Body of pancreas (tissue), 4 donors: Measurements from ENCODE around the gene TFAP2D. TPM values are rescaled to one million over a fixed set of nuclear protein-coding genes. Genes with fewer than 3 reads are reported as not detected.

ENCODE experiments used
- ATAC-seq: fragments of 150-250 bp; one replicate; pipeline ENCODE4 v1.9.1; 2016
- DNase-seq, 4 donors: peaks; one replicate each; pipeline ENCODE4 v3.0.0-alpha.2; 2019
- H3K27ac ChIP-seq, 4 donors: fragments of 200-600 bp; sonication (generic); 1 replicate in 3 of 4; 2 replicates in 1 of 4; pipeline versions ENCODE4 v1.5.1 to v1.6.1; 2016 to 2019; ENCODE audit warnings: mild to moderate bottlenecking in 1 of 4, mixed read lengths in 1 of 4, moderate library complexity in 1 of 4
- H3K27me3 ChIP-seq, 2 donors: fragments of 200-600 bp; sonication (generic); one replicate each; pipeline ENCODE4 v1.6.0; 2016; ENCODE audit warnings: mild to moderate bottlenecking in 1 of 2
- H3K36me3 ChIP-seq, 2 donors: fragments of 200-600 bp; sonication (generic); replicated peaks in 1 of 2; 2 replicates each; pipeline ENCODE4 v1.5.1; 2016; ENCODE audit warnings: low read depth in 2 of 2; ENCODE audit not compliant: insufficient read depth in 1 of 2
- H3K4me1 ChIP-seq: fragments of 200-600 bp; sonication (generic); one replicate; pipeline ENCODE4 v1.6.0; 2016
- H3K4me3 ChIP-seq, 2 donors: fragments of 200-600 bp; sonication (generic); 1 replicate in 1 of 2; 2 replicates in 1 of 2; pipeline ENCODE4 v1.5.1; 2016 to 2019
- H3K9me3 ChIP-seq, 3 donors: fragments of 200-600 bp; sonication (generic); 1 replicate in 2 of 3; 2 replicates in 1 of 3; pipeline ENCODE4 v1.5.1; 2016
- POLR2A ChIP-seq, 3 donors: fragments of 450-650 bp; IDR thresholded peaks; one replicate each; pipeline ENCODE4 v1.6.1; 2016; ENCODE audit warnings: antibody characterized with exemption in 3 of 3, mild to moderate bottlenecking in 2 of 3
- WGBS, 2 donors: methylation state at CpG; one replicate each; pipeline ENCODE4 v1.1.5; 2017; 5-methylcytosine and 5-hydroxymethylcytosine counted together
- intact Hi-C: fragments of 100-400 bp; cut with DNase I; formaldehyde crosslinking; loops from one replicate; pipeline ENCODE4 v1.15.1; 2023
- total RNA-seq, 2 donors: library from RNA; depleted of rRNA; stranded (reverse); fragments of >200 nt; gene quantifications; one replicate each; pipeline ENCODE4 v1.1.0, GENCODE V29; 2016
- TF ChIP-seq, protein P1 (sequence below), 7 experiments: fragments of 450-650 bp in 4 of 7; fragments of 200-600 bp in 3 of 7; sonication (generic) in 3 of 7; IDR thresholded peaks; one replicate each; pipeline ENCODE4 v1.5.1; 2016 to 2019; ENCODE audit warnings: antibody characterized with exemption in 7 of 7

TFAP2D gene
- total RNA-seq, 2 donors from 2014 or later, result not detected

DNA sequence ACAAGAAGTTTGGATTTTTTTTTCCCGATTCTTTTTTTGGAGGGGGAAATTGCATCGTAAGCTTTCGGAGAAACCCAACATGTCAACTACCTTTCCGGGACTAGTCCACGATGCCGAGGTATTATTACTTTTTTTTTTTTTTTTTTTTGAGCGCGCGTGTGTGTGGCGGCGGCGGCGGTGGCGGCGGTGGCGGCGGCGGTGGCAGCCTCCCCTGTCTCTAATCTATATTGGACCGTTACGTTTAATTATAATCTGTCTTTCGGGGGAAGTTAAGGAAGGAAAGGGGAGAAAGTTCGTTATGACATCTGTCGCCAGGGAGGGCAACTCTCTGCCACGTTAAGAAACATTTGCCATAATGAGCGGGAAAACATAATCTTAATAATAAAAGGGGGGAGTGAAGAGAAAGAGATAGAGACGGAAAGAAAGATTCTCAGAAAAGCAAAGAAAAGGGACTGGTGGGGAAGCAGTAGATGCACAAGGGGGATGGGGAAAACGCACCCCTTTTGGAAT lies 706 bp downstream of the TFAP2D start:
- Histone ChIP-seq H3K36me3 (no peaks in the 10 kb centered on the region), H3K9me3 (no peaks in the 10 kb centered on the region), H3K4me1 (no peaks in the 10 kb centered on the region), H3K27ac (no peak overlapping the region), H3K4me3 (no peak overlapping the region), H3K27me3 (no peaks in the 10 kb centered on the region)
- 2% methylated on average over 27 of the region's 27 CpGs for WGBS, 2 donors
- DNase-seq (no peak), ATAC-seq (no peak)
- intact Hi-C loops, result no loop called here
- TF ChIP-seq POLR2A (IDR thresholded peaks at IDR 0.05), result no peak
- TF ChIP-seq, protein P1, sequence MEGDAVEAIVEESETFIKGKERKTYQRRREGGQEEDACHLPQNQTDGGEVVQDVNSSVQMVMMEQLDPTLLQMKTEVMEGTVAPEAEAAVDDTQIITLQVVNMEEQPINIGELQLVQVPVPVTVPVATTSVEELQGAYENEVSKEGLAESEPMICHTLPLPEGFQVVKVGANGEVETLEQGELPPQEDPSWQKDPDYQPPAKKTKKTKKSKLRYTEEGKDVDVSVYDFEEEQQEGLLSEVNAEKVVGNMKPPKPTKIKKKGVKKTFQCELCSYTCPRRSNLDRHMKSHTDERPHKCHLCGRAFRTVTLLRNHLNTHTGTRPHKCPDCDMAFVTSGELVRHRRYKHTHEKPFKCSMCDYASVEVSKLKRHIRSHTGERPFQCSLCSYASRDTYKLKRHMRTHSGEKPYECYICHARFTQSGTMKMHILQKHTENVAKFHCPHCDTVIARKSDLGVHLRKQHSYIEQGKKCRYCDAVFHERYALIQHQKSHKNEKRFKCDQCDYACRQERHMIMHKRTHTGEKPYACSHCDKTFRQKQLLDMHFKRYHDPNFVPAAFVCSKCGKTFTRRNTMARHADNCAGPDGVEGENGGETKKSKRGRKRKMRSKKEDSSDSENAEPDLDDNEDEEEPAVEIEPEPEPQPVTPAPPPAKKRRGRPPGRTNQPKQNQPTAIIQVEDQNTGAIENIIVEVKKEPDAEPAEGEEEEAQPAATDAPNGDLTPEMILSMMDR (IDR thresholded peaks at IDR 0.05), result no peak

DNA sequence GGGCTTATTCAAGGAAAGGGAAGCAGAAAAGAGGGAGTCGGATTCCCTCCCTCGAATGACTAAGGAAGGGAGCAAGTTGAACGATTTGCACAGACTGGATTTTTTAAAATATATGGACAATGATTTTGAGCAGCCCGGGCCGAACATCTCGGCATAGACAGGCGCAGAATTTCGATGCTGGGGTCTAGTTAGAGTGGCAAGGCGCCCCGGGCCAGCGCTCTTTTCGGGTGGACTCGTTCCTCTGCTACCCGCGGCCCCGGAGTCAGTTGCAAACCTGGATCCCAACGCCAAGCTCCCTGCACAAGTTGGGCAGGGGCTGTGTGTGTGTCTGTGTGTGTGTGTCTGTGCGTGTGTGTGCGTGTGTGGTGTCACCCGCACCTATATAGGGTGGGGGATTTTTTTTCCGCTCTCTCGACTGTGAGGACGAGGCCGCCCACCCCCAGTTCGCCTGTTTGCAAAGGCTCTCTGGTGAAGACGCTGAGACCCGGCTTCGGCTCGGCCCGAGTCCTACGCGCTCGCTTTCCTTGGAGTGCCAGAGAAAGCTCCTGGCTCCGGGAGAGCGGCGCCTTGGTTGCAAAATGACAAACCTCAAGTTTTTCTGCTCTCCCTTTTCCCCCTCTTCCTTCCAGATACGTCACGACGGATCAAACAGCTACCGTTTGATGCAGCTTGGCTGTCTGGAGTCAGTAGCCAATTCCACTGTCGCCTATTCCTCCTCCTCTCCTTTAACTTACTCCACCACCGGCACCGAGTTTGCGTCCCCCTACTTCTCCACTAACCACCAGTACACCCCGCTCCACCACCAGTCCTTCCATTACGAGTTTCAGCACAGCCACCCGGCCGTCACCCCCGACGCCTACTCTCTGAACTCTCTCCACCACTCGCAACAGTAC lies 1.4 kb downstream of the TFAP2D start:
- H3K27ac ChIP-seq, result no peak overlapping the region
- H3K4me1 ChIP-seq, result no peaks in the 10 kb centered on the region
- TF ChIP-seq, protein P1 (IDR thresholded peaks at IDR 0.05), result no peak
- TF ChIP-seq POLR2A (IDR thresholded peaks at IDR 0.05), result no peak
- DNase-seq (no peak), ATAC-seq (no peak)
- no peaks in the 10 kb centered on the region for H3K9me3 ChIP-seq
- no peaks in the 10 kb centered on the region for H3K27me3 ChIP-seq
- H3K36me3 ChIP-seq, result no peaks in the 10 kb centered on the region
- WGBS, 2 donors, result 2% methylated on average over 41 to 51 of the region's 51 CpGs
- H3K4me3 ChIP-seq, result no peak overlapping the region
- intact Hi-C loops, result no loop called here

DNA sequence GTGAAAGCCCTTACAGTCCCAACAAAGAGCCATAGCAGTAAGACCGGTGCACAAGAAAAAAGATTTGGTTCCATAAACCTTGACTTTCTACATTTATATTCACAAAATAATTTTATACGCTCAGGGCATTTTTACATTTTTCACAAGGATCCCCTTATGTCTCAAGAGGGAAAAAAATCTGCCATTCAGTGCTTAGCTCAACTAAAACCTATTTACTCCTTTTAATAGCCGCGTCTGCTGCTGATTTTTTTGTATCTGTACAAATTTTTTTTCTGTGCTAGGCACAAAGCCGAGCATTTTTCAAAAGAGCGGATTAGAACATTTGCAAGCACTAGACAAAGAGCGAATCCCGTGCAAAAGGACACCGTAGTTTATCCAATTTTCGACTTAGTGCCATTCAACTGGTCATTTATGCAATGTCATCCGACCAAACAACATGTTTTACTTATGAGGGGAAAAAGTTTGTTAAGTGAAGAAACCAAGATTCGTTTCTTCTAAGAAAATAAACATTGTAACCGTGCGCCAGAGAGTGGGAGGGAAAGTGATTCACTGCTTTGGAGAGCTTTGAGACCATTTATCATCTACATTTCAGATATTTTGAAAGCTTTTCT lies 3.7 kb downstream of the TFAP2D start:
- ATAC-seq, result no peak

DNA sequence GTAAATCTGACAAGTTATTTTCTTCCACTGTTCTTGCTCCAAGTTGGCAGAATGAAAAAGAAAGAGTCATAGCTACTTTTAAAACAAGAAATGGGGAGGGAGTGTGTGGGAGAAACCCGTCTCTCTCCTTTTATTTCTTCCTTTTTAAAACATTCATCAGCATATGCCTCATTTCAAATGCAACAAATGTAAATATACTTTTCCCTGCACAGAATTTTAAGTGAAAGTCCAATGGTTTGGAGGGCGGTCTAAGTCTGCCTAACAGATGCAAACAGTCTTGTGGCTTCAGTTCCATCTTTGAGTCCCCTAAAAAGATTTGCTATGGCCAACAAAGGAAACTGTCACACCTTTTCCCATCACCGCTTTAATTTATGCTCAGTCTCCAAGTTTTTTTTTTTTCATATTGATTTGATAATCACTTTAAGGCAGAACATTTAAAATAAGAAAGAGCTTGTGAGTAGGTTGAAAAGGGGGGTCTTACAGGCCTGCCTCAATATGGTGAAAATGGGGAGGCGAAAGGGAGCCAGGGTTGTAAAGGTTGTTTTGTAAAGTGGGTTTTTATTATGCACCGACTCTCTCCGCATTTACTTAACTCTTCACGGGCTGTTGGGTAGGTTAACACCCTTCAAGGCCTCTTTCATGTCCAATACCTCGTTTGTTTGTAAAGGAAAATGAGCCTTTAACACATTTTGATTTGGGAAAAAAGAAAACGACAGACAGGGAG lies 4.6 kb downstream of the TFAP2D start:
- Histone ChIP-seq H3K9me3 (no peaks in the 10 kb centered on the region), H3K36me3 (no peaks in the 10 kb centered on the region), H3K4me3 (no peak overlapping the region), H3K27me3 (no peaks in the 10 kb centered on the region), H3K27ac (no peak overlapping the region), H3K4me1 (no peaks in the 10 kb centered on the region)
- whole genome bisulfite sequencing, 2 donors, result 1% methylated on average over 9 of the region's 9 CpGs
- intact Hi-C loops, result no loop called here
- no peak for TF ChIP-seq POLR2A (IDR thresholded peaks at IDR 0.05)
- TF ChIP-seq, protein P1 (IDR thresholded peaks at IDR 0.05), result no peak
- ATAC-seq (no peak), DNase-seq (no peak)

More for the DNA sequence above, 3.7 kb downstream of the TFAP2D start:
- Histone ChIP-seq H3K4me1 (no peaks in the 10 kb centered on the region), H3K36me3 (no peaks in the 10 kb centered on the region), H3K4me3 (no peak overlapping the region), H3K27me3 (no peaks in the 10 kb centered on the region), H3K27ac (no peak overlapping the region), H3K9me3 (no peaks in the 10 kb centered on the region)
- TF ChIP-seq POLR2A (IDR thresholded peaks at IDR 0.05), result no peak
- TF ChIP-seq, protein P1 (IDR thresholded peaks at IDR 0.05), result no peak
- intact Hi-C loops, result no loop called here
- 2% methylated on average over 14 of the region's 14 CpGs for WGBS, 2 donors
- DNase-seq, result no peak
